ENCODE measurements around the gene ING5.

ING5 gene

DNA sequence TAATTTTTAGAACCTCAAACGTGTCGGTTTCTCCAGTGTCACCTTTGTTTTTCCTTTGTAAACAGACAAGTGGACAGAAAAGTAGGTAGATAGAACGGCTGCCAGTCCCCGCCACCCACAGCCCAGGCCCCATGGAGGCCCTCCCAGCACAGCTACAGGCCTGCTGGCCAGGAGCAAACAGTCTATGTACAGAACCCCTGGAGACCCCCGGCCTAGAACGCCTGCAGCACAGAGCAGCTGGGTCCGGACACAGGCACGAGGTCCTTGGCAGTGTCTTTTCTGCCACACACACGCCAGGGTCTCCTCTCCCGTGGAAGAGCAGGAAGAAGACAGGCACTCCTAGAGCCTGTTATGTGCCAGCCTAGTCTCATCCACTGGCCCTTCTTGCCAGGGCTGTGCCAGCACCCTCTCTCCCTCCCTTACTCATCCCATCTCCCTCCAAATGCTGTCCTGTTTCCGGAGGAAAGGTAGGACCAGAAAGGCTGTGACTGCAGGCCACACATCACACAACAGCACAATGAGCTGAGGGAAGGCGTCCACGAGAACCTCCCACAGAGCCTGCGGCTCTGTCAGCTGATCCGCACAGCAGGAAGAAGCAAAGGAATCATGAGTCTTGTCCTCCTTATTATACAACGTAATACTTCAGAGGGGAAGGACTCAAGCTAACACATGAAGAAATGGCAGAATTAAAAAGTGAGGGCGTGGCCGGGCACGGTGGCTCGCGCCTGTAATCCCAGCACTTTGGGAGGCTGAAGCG lies 22.9 kb upstream of the ING5 start:
- TF ChIP-seq, protein P1, sequence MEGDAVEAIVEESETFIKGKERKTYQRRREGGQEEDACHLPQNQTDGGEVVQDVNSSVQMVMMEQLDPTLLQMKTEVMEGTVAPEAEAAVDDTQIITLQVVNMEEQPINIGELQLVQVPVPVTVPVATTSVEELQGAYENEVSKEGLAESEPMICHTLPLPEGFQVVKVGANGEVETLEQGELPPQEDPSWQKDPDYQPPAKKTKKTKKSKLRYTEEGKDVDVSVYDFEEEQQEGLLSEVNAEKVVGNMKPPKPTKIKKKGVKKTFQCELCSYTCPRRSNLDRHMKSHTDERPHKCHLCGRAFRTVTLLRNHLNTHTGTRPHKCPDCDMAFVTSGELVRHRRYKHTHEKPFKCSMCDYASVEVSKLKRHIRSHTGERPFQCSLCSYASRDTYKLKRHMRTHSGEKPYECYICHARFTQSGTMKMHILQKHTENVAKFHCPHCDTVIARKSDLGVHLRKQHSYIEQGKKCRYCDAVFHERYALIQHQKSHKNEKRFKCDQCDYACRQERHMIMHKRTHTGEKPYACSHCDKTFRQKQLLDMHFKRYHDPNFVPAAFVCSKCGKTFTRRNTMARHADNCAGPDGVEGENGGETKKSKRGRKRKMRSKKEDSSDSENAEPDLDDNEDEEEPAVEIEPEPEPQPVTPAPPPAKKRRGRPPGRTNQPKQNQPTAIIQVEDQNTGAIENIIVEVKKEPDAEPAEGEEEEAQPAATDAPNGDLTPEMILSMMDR (conservative IDR thresholded peaks at IDR 0.05; ENCODE audit: low read depth, low read length), result no peak
- H3K4me3 ChIP-seq (ENCODE audit: low read length), result no peak overlapping the region
- no peak for DNase-seq (ENCODE audit: low read depth)

DNA sequence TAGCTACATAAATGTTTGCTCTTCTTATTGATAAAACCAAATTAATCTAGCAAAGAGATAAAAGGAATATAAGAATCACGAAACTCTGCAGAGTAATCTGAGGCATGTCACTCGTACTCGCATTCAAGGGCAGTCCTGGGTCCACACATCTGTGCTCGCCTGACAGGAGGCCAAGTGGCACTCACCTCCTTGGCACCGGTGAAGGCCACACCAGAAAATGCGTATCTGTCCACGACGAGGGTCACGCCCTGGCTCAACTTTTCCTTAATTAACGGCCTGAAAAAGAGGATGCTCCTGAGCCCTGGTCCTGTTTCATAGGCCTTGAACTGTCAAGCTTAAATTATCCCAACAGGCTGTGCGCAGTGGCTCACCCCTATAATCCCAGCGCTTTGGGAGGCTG lies 21.8 kb upstream of the ING5 start:
- TF ChIP-seq, protein P1 (conservative IDR thresholded peaks at IDR 0.05; ENCODE audit: low read depth, low read length), result no peak
- H3K4me3 ChIP-seq (ENCODE audit: low read length), result no peak overlapping the region
- DNase-seq (ENCODE audit: low read depth), result no peak

DNA sequence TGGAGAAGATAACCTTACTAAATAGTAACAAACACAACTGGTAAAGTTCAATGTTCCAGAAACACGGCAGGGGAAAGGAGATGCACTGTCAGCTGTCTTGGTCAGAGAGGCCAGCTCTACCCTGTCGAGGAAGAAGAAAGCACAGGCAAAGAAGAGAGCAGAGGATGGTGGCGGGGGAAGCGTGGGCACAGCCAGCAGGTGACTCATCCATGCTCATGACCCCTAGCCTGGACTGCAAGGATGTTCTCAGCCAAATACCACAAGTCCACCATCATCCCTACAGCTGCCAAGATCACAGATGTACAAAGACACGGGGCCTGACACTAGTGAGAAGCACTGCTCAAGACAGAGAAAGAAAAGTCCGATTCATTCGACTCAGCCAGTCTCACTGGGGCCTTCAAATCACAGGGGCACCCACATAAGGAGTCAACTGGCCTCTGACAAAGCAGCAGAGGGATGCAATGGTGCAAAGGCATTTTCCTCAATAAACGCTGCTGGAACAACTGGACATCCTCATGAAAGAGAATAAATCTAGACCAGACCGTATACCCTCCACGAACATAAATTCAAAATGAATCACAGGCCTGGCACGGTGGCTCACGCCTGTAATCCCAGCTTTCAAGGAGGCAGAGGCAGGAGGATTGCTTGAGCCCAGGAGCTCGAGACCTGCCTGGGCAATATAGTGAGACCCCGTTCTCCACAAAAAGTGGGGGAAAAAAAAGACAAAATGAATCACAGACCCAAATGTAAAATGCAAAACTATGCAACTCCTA lies 20.8 kb upstream of the ING5 start:
- DNase-seq (ENCODE audit: low read depth), result no peak
- H3K4me3 ChIP-seq (ENCODE audit: low read length), result no peak overlapping the region
- TF ChIP-seq, protein P1 (conservative IDR thresholded peaks at IDR 0.05; ENCODE audit: low read depth, low read length), result no peak

DNA sequence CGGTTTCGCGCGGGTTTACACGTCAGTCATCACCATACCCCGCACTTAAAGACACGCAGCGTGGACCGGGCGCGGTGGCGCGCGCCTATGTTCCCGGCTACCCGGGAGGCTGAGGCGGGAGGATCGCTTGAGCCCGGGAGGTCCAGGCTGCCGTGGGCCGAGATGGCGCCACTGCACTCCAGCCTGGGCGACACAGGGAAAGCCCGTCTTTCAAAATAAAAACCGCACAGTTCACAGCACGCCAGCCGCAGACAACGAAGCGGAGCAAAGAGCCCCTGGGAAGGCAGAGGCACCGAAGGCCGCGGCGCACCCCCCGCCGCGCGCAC lies 15.6 kb upstream of the ING5 start:
- TF ChIP-seq, protein P1 (conservative IDR thresholded peaks at IDR 0.05; ENCODE audit: low read depth, low read length), result no peak

DNA sequence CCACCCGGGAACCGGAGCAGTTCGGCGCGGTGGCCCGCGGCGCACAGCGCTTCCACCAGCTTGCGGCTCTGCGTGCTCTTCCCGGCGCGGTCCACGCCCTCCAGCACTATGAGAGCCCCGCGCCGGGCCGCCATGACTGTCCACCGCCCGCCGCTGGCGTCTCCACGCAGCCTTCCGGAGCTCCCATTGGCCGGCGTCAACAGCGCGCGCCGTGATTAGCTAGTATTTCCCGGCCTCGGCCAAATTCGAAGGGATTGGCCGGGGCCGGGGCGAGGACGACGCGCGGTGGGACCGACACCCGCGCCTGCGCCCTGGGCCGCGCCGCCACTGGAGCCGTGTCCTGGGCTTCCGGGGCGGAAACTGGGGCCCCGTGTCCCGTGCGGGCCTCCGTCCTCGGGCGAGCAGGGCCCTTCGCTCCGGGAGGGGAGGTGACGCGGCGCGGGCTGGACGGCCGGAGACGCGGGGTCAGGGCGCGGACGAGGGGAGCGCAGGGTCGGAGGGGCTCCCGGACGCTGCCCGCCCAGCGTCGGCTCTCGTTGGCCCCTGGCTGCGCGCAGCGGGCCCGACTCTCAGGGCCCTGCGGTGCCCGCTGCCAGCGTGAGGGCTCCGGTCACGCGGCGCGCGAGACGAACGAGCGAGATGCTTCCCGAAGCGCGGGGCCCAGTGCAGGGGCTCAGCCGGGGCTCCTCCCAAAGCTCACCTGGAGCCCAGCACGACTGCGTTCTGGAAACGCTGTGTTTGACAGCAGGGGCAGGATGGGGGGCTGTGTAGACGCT lies 15.0 kb upstream of the ING5 start, which contains the start of gene DTYMK:
TSS of gene DTYMK (minus strand) at position 166 of the 776 bp plus-strand sequence. CDS start at position 134, 32 bp downstream.
- TF ChIP-seq, protein P1 (conservative IDR thresholded peaks at IDR 0.05; ENCODE audit: low read depth, low read length), result no peak
- peak; percentile 77 for DNase-seq (ENCODE audit: low read depth)
- peak within 1 kb of the TSS; percentile 90 for H3K4me3 ChIP-seq (ENCODE audit: low read length)

More for the DNA sequence above, 15.6 kb upstream of the ING5 start:
- DNase-seq (ENCODE audit: low read depth), result no peak
- peak overlapping the region; percentile 89 for H3K4me3 ChIP-seq (ENCODE audit: low read length)

DNA sequence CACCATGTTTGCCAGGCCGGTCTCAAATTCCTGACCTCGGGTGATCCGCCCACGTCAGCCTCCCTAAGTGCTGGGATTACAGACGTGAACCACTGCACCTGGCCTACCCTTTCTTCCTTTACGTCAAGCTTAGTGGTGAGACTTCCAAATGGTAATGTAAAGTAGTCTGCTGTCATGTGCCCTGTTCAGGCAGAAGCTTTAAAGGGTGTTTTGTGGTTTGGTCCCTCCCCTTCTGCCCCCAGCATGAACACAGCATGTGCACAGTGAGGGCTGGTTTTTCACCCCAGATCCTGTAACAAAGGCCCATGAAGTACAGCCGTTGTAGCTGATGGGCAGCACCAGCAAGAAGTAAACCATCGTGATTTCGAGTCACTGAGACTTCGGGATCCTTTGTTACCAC lies 12.5 kb upstream of the ING5 start:
- TF ChIP-seq, protein P1 (conservative IDR thresholded peaks at IDR 0.05; ENCODE audit: low read depth, low read length), result no peak
- H3K4me3 ChIP-seq (ENCODE audit: low read length), result no peak overlapping the region
- DNase-seq (ENCODE audit: low read depth), result no peak
